ENCODE measurements around the gene KCNJ12. TPM values are rescaled to one million over a fixed set of nuclear protein-coding genes. Genes with fewer than 3 reads are reported as not detected.
A peak's percentile ranks its signal among the peaks of the same experiment; 100 is the strongest.

The KCNJ12 gene
- polyA plus RNA-seq, 3 donors: not detected

GRCh38 chr17:21463779-21464407 is 87.7 kb downstream of the KCNJ12 start:
- H3K9me3 ChIP-seq (replicated peaks in 1 of 2; ENCODE audit: control insufficient read depth in 1 of 2, insufficient read depth in 1 of 2, low read length in 2 of 2): no peaks in the 10 kb centered on the region
- no peak for DNase-seq
- H4K20me1 ChIP-seq (ENCODE audit: insufficient read depth, low read length): no peaks in the 10 kb centered on the region
- intact Hi-C loops (cut with micrococcal nuclease): no loop called here
- Mint-ChIP-seq H3K27me3 (ENCODE audit: low read depth in 3 of 3) (peaks cover 28 to 39% (median 38%) of the 10 kb centered on the region in 3 donors), H3K4me3 (peak overlapping the region in 1 of 2 donors; percentile 80), H3K27ac (peak overlapping the region in 1 of 7 donors; percentile 76), H3K9me3 (peaks cover 0 to 10% (median 4%) of the 10 kb centered on the region in 7 donors), H3K4me1 (peaks cover 11% of the 10 kb centered on the region), H3K36me3 (peaks cover 0 to 2% of the 10 kb centered on the region in 2 donors)
- H3K4me2 ChIP-seq (replicated peaks; ENCODE audit: extremely low read depth, low read length, poor library complexity, severe bottlenecking): peak overlapping the region; percentile 34
- H3K27me3 ChIP-seq (ENCODE audit: control insufficient read depth in 2 of 2, insufficient read depth in 2 of 2, low read length in 2 of 2): peaks cover 4 to 22% of the 10 kb centered on the region in 2 donors
- no peak overlapping the region for H3K4me3 ChIP-seq (replicated peaks in 1 of 3; ENCODE audit: low read depth in 2 of 3, low read length in 3 of 3)
- TF ChIP-seq, protein P1, sequence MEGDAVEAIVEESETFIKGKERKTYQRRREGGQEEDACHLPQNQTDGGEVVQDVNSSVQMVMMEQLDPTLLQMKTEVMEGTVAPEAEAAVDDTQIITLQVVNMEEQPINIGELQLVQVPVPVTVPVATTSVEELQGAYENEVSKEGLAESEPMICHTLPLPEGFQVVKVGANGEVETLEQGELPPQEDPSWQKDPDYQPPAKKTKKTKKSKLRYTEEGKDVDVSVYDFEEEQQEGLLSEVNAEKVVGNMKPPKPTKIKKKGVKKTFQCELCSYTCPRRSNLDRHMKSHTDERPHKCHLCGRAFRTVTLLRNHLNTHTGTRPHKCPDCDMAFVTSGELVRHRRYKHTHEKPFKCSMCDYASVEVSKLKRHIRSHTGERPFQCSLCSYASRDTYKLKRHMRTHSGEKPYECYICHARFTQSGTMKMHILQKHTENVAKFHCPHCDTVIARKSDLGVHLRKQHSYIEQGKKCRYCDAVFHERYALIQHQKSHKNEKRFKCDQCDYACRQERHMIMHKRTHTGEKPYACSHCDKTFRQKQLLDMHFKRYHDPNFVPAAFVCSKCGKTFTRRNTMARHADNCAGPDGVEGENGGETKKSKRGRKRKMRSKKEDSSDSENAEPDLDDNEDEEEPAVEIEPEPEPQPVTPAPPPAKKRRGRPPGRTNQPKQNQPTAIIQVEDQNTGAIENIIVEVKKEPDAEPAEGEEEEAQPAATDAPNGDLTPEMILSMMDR (IDR thresholded peaks at IDR 0.05): no peak
- no peak overlapping the region for H3K9ac ChIP-seq (ENCODE audit: insufficient read depth, low read length, poor library complexity, severe bottlenecking)
- 9% methylated on average over 44 of the region's 48 CpGs for whole genome bisulfite sequencing (ENCODE audit: insufficient coverage)
- no peak overlapping the region for H2AFZ ChIP-seq (ENCODE audit: insufficient read depth, low read depth, low read length, poor library complexity, severe bottlenecking)
- no peaks in the 10 kb centered on the region for H3K36me3 ChIP-seq (replicated peaks in 1 of 2; ENCODE audit: control insufficient read depth in 1 of 2, insufficient read depth in 2 of 2, low read length in 2 of 2)
- H3K79me2 ChIP-seq (ENCODE audit: insufficient read depth, low read length): no peaks in the 10 kb centered on the region
- H3K27ac ChIP-seq (ENCODE audit: low read depth in 1 of 2, low read length in 2 of 2): no peak overlapping the region
- peaks cover 8 to 12% of the 10 kb centered on the region in 2 donors for H3K4me1 ChIP-seq (ENCODE audit: control insufficient read depth in 1 of 2, insufficient read depth in 2 of 2, low read length in 2 of 2)

DNA sequence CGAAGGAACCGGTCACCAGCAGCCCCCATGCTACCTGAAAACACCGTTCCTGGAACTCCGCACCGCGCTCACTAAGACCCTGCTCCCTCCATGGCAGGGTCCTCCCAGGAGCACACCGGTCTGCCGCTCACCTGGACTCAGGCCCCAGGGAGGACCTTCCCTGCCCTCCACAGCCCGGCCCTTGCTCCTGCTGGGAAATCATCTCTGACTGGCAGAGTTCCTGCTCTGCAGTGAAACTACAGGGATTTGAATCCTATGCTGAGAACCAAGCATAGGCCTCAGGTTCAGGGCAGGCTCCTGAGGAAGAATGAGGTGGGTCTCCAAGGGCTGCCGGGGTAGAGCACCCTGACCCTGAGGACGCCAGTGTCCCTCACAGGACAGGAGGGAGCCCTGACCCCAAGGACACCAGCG is 88.5 kb downstream of the KCNJ12 start:
- no peak overlapping the region for H3K27ac Mint-ChIP-seq
- H3K4me1 Mint-ChIP-seq: peaks cover 11% of the 10 kb centered on the region
- no peak overlapping the region for H3K9ac ChIP-seq (ENCODE audit: insufficient read depth, low read length, poor library complexity, severe bottlenecking)
- H3K9me3 ChIP-seq (replicated peaks in 1 of 2; ENCODE audit: control insufficient read depth in 1 of 2, insufficient read depth in 1 of 2, low read length in 2 of 2): no peaks in the 10 kb centered on the region
- no peak overlapping the region for H2AFZ ChIP-seq (ENCODE audit: insufficient read depth, low read depth, low read length, poor library complexity, severe bottlenecking)
- H4K20me1 ChIP-seq (ENCODE audit: insufficient read depth, low read length): no peaks in the 10 kb centered on the region
- H3K36me3 Mint-ChIP-seq: peaks cover 0 to 2% of the 10 kb centered on the region in 2 donors
- H3K4me1 ChIP-seq (ENCODE audit: control insufficient read depth in 1 of 2, insufficient read depth in 2 of 2, low read length in 2 of 2): peaks cover 8 to 12% of the 10 kb centered on the region in 2 donors
- no peaks in the 10 kb centered on the region for H3K36me3 ChIP-seq (replicated peaks in 1 of 2; ENCODE audit: control insufficient read depth in 1 of 2, insufficient read depth in 2 of 2, low read length in 2 of 2)
- peak overlapping the region in 1 of 2 donors; percentile 77 for H3K4me3 Mint-ChIP-seq
- WGBS (ENCODE audit: insufficient coverage): 88% methylated on average over 9 of the region's 12 CpGs
- no peak overlapping the region for H3K4me3 ChIP-seq (replicated peaks in 1 of 3; ENCODE audit: low read depth in 2 of 3, low read length in 3 of 3)
- DNase-seq: no peak
- H3K27ac ChIP-seq (ENCODE audit: low read depth in 1 of 2, low read length in 2 of 2): no peak overlapping the region
- H3K9me3 Mint-ChIP-seq: peaks cover 0 to 10% (median 4%) of the 10 kb centered on the region in 7 donors
- intact Hi-C loops (cut with micrococcal nuclease): no loop called here
- TF ChIP-seq, protein P1 (IDR thresholded peaks at IDR 0.05): no peak
- H3K4me2 ChIP-seq (replicated peaks; ENCODE audit: extremely low read depth, low read length, poor library complexity, severe bottlenecking): no peak overlapping the region
- H3K27me3 Mint-ChIP-seq (ENCODE audit: low read depth in 3 of 3): peaks cover 28 to 39% (median 37%) of the 10 kb centered on the region in 3 donors
- no peaks in the 10 kb centered on the region for H3K79me2 ChIP-seq (ENCODE audit: insufficient read depth, low read length)
- peaks cover 4 to 22% of the 10 kb centered on the region in 2 donors for H3K27me3 ChIP-seq (ENCODE audit: control insufficient read depth in 2 of 2, insufficient read depth in 2 of 2, low read length in 2 of 2)

Data from CD14-positive monocyte (primary cell).